ENCODE measurements around the gene EFNA1.

EFNA1 gene

GRCh38 chr1:155124503-155125463, 2.9 kb upstream of the EFNA1 start:
- DNase-seq (ENCODE audit: low spot score), result peak; percentile 57

GRCh38 chr1:155125511-155125945, 2.1 kb upstream of the EFNA1 start:
- DNase-seq (ENCODE audit: low spot score), result peak; percentile 53

GRCh38 chr1:155125946-155126555, 1.6 kb upstream of the EFNA1 start:
- peak; percentile 69 for DNase-seq (ENCODE audit: low spot score)

- peak; percentile 73 for DNase-seq (ENCODE audit: low spot score)
These were observed 1.0 kb upstream of the EFNA1 start for GRCh38 chr1:155126556-155127104.

GRCh38 chr1:155127967-155128754, 485 bp downstream of the EFNA1 start:
- DNase-seq (ENCODE audit: low spot score), result no peak

- no peak for DNase-seq (ENCODE audit: low spot score)
These were observed 1.2 kb downstream of the EFNA1 start for GRCh38 chr1:155128755-155129473.

- no peak for DNase-seq (ENCODE audit: low spot score)
These were observed 2.8 kb downstream of the EFNA1 start for GRCh38 chr1:155130272-155131006.

- DNase-seq (ENCODE audit: low spot score), result no peak
These were observed 3.6 kb downstream of the EFNA1 start for GRCh38 chr1:155131285-155131684.

- DNase-seq (ENCODE audit: low spot score), result no peak
These were observed 4.2 kb downstream of the EFNA1 start for GRCh38 chr1:155131856-155132255.

- no peak for DNase-seq (ENCODE audit: low spot score)
These were observed 6.2 kb downstream of the EFNA1 start for GRCh38 chr1:155133799-155134281.

GRCh38 chr1:155134322-155134721, 6.6 kb downstream of the EFNA1 start:
- DNase-seq (ENCODE audit: low spot score), result no peak

- DNase-seq (ENCODE audit: low spot score), result peak; percentile 71
These were observed 7.3 kb downstream of the EFNA1 start for GRCh38 chr1:155134880-155135414.

- DNase-seq (ENCODE audit: low spot score), result peak; percentile 97
These were observed 7.8 kb downstream of the EFNA1 start, which contains the start of gene SLC50A1 for GRCh38 chr1:155135415-155136028. SLC50A1 (plus strand) TSS chr1:155135852; CDS start chr1:155135912, 60 bp downstream.

- no peak for DNase-seq (ENCODE audit: low spot score)
These were observed 9.1 kb downstream of the EFNA1 start for GRCh38 chr1:155136748-155137147.

GRCh38 chr1:155137154-155137949, 9.7 kb downstream of the EFNA1 start:
- no peak for DNase-seq (ENCODE audit: low spot score)

GRCh38 chr1:155139895-155140629, 12.4 kb downstream of the EFNA1 start, which contains the start of gene DPM3:
DPM3 (minus strand) TSS chr1:155140531; CDS start chr1:155140240, 291 bp downstream.
- DNase-seq (ENCODE audit: low spot score), result peak; percentile 91

GRCh38 chr1:155140630-155140953, 12.9 kb downstream of the EFNA1 start:
- no peak for DNase-seq (ENCODE audit: low spot score)

GRCh38 chr1:155141749-155142148, 14.1 kb downstream of the EFNA1 start:
- DNase-seq (ENCODE audit: low spot score), result no peak
